Smooth muscle cell (in vitro differentiated cells): Measurements from ENCODE around the gene NAA60. TPM values are rescaled to one million over a fixed set of nuclear protein-coding genes. Genes with fewer than 3 reads are reported as not detected.

ENCODE experiments used
- DNase-seq: peaks from one replicate; lab custom pipeline; 2025; ENCODE audit not compliant: unreplicated experiment; lab: John Stamatoyannopoulos, UW
- H2AFZ ChIP-seq: fragments of 200-600 bp; sonication (generic); 2 replicates; pipeline ENCODE4 v1.6.0; 2016; ENCODE audit warnings: antibody characterized with exemption, low read depth, mild to moderate bottlenecking
- H3F3A ChIP-seq: fragments of 200-600 bp; sonication (generic); 2 replicates; pipeline ENCODE4 v1.6.0; 2017; ENCODE audit warnings: antibody characterized with exemption, low read depth
- H3K27ac ChIP-seq: fragments of 200-600 bp; sonication (generic); 2 replicates; pipeline ENCODE4 v1.5.1; 2016; ENCODE audit warnings: low read depth, mild to moderate bottlenecking
- H3K27me3 ChIP-seq: fragments of 200-600 bp; sonication (generic); 2 replicates; pipeline ENCODE4 v1.6.1; 2016; ENCODE audit warnings: low read depth, mild to moderate bottlenecking
- H3K36me3 ChIP-seq: fragments of 200-600 bp; sonication (generic); 2 replicates; pipeline ENCODE4 v1.5.1; 2016; ENCODE audit warnings: low read depth
- H3K4me1 ChIP-seq: fragments of 200-600 bp; sonication (generic); 2 replicates; pipeline ENCODE4 v1.5.1; 2016; ENCODE audit warnings: low read depth
- H3K4me2 ChIP-seq: fragments of 200-600 bp; sonication (generic); 2 replicates; pipeline ENCODE4 v1.6.0; 2016; ENCODE audit warnings: mild to moderate bottlenecking
- H3K4me3 ChIP-seq: fragments of 200-600 bp; sonication (generic); 2 replicates; pipeline ENCODE4 v1.5.1; 2016; ENCODE audit warnings: mild to moderate bottlenecking
- H3K79me2 ChIP-seq: fragments of 200-600 bp; sonication (generic); 2 replicates; pipeline ENCODE4 v1.6.0; 2016; ENCODE audit warnings: low read depth, mild to moderate bottlenecking
- H3K9ac ChIP-seq: fragments of 200-600 bp; sonication (generic); 2 replicates; pipeline ENCODE4 v1.6.0; 2016; ENCODE audit warnings: low read depth
- H3K9me3 ChIP-seq: fragments of 200-600 bp; sonication (generic); replicated peaks from 2 replicates; pipeline ENCODE4 v1.5.1; 2016; ENCODE audit warnings: low read depth
- H4K20me1 ChIP-seq: fragments of 200-600 bp; sonication (generic); 2 replicates; pipeline ENCODE4 v1.6.0; 2016; ENCODE audit warnings: low read depth
- CTCF ChIP-seq: fragments of 200-600 bp; sonication (generic); IDR thresholded peaks from 2 replicates; pipeline ENCODE4 v1.5.1; 2017; ENCODE audit warnings: borderline replicate concordance, mild to moderate bottlenecking, antibody characterized with exemption; ENCODE audit not compliant: insufficient read depth, poor library complexity, severe bottlenecking
- WGBS: methylation state at CpG from one replicate; pipeline ENCODE4 v1.1.7; 2016; ENCODE audit warnings: low lambda C conversion rate; 5-methylcytosine and 5-hydroxymethylcytosine counted together
- polyA plus RNA-seq: library from polyadenylated mRNA; unstranded; fragments of >200 nt; fragmentation: Nextera tagmentation; extraction: Ambion mirVana; gene quantifications from 2 replicates; pipeline ENCODE4 v1.2.1, GENCODE V29; 2016
- total RNA-seq: library from RNA; depleted of rRNA; stranded (reverse); fragments of >200 nt; gene quantifications from 2 replicates; pipeline ENCODE4 v1.2.3, GENCODE V29; 2014

NAA60 gene
- total and polyA plus RNA-seq, 2 experiments from 2014 or later: 42.6 to 54.1 TPM

GRCh38 chr16:3511286-3512180 is 68.1 kb downstream of the NAA60 start:
- no peak for DNase-seq
- Histone ChIP-seq H3K9ac (no peak overlapping the region), H3K79me2 (no peaks in the 10 kb centered on the region), H3K4me1 (no peaks in the 10 kb centered on the region), H4K20me1 (no peaks in the 10 kb centered on the region), H3K27ac (no peak overlapping the region), H3K27me3 (no peaks in the 10 kb centered on the region), H3K4me3 (no peak overlapping the region), H3K4me2 (no peak overlapping the region), H3K36me3 (no peaks in the 10 kb centered on the region), H2AFZ (no peak overlapping the region), H3F3A (no peaks in the 10 kb centered on the region), H3K9me3 (no peaks in the 10 kb centered on the region)
- TF ChIP-seq CTCF: no peak
- WGBS: 95% methylated on average over 23 of the region's 23 CpGs

DNA sequence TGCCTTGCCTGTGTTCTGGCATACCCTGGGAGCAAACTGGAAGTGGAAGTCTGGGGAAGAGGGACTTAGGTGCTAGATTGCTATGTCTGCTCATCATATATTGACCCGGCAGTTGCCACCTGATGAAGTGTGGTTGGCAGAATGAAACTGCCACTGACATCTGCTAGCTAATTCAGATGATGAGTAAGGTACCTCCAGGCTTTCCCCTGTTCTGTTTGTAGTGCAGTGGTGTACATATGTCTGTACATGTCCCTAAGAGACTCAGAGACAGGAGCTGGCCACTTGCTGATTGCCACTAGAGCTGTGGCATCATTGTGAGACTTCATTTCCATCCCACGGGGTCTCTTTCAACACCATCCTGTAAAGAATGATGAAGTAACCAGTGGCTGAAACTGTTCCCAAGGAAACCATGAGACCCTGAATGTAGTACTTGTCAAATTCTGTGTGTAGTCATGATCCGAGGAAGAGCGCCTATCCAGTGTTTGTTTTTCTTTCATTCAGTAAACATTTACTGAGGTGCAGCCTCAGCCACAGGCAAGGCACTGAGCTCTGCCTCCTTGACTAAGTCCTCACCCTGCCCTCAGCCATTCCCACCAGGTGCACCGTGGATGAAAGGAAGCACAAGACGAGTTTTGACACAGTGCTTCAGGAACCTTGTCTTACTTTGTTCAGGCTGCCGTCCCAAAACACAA is 70.6 kb downstream of the NAA60 start:
- no peak for TF ChIP-seq CTCF
- WGBS: 97% methylated on average over 7 of the region's 7 CpGs
- Histone ChIP-seq H2AFZ (no peak overlapping the region), H3K4me1 (no peaks in the 10 kb centered on the region), H3K36me3 (no peaks in the 10 kb centered on the region), H3K27me3 (no peaks in the 10 kb centered on the region), H3K9me3 (no peaks in the 10 kb centered on the region), H3K9ac (no peak overlapping the region), H3F3A (peaks cover 6% of the 10 kb centered on the region), H4K20me1 (no peaks in the 10 kb centered on the region), H3K4me3 (no peak overlapping the region), H3K27ac (no peak overlapping the region), H3K79me2 (no peaks in the 10 kb centered on the region), H3K4me2 (no peak overlapping the region)
- DNase-seq: no peak

- H3K27me3 ChIP-seq: no peaks in the 10 kb centered on the region
- no peak for TF ChIP-seq CTCF
- H2AFZ ChIP-seq: no peak overlapping the region
- no peak overlapping the region for H3K9ac ChIP-seq
- peaks cover 11% of the 10 kb centered on the region for H3F3A ChIP-seq
- no peaks in the 10 kb centered on the region for H4K20me1 ChIP-seq
- H3K4me2 ChIP-seq: no peak overlapping the region
- H3K4me1 ChIP-seq: no peaks in the 10 kb centered on the region
- no peak overlapping the region for H3K27ac ChIP-seq
- H3K36me3 ChIP-seq: no peaks in the 10 kb centered on the region
- 96% methylated on average over 4 of the region's 4 CpGs for WGBS
- no peak for DNase-seq
- H3K9me3 ChIP-seq: no peaks in the 10 kb centered on the region
- H3K79me2 ChIP-seq: no peaks in the 10 kb centered on the region
- no peak overlapping the region for H3K4me3 ChIP-seq
Measured at GRCh38 chr16:3514621-3515020, 71.1 kb downstream of the NAA60 start.
